ENCODE data around the gene CEACAM19.

DNA sequence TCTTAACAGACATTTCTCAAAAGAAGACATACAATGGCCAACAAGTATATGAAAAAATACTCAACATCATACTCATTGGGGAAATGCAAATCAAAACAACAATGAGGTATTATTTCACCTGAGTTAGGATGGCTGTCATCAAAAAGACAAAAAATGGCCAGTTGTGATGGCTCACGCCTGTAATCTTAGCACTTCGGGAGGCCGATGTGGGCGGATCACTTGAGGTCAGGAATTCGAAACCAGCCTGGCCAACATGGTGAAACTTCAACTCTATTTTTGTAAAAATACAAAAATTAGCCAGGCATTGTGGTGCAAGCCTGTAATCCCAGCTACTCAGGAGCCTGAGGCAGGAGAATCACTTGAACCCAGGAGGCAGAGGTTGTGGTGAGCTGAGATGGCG is 49.7 kb downstream of the CEACAM19 start:
- TF ChIP-seq GATA2 (IDR thresholded peaks at IDR 0.05; ENCODE audit: low read depth, low read length) (no peak), GATA3 (IDR thresholded peaks at IDR 0.05; ENCODE audit: low read depth, low read length) (no peak)

All from SH-SY5Y (cell line).